GM12892 (cell line): ENCODE measurements around the gene NTN1.

Experiments used
- POLR2A ChIP-seq: IDR thresholded peaks from 2 replicates; pipeline ENCODE4 v1.6.1; 2011; ENCODE audit warnings: low read depth, low read length, control low read depth
- POLR2AphosphoS5 ChIP-seq: IDR thresholded peaks from 2 replicates; pipeline ENCODE4 v1.6.1; 2011; ENCODE audit warnings: low read depth, low read length, control low read depth
- TAF1 ChIP-seq: IDR thresholded peaks from 2 replicates; pipeline ENCODE4 v1.6.1; 2011; ENCODE audit warnings: low read depth, mild to moderate bottlenecking, control low read depth, low read length, borderline replicate concordance

DNA sequence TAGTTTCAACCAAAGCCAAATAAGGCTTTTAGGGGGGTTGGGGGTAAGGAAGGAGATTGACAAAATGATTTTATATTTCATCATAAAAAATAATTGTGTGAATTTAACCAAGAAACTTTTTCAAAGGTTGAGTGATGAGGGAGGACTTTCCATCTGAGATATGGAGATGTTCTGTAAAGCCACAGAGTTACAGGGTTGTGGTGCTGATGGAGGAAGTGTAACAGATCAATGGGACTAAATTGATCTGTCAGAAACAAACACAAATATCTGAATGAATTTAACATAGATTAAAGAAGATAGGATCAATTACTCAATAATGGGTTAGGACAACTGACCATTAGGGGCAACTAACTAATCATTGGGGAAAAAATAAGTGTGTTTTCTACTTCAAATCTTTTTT, 41.6 kb upstream of the NTN1 start:
- TF ChIP-seq POLR2AphosphoS5 (no peak), POLR2A (no peak), TAF1 (no peak)
